Stomach (tissue), 9 donors: ENCODE data around the gene MTMR2. TPM values are rescaled to one million over a fixed set of nuclear protein-coding genes. Genes with fewer than 3 reads are reported as not detected.

Source experiments
- DNase-seq, 2 donors: peaks; one replicate each; pipeline versions ENCODE4 v3.0.0 to v3.0.0-alpha.2; 2013 to 2019
- H3K27ac ChIP-seq, 5 donors: fragments of 200-600 bp in 4 of 5; sonication (generic) in 4 of 5; one replicate each; pipeline ENCODE4 v1.5.1; 2013 to 2019; ENCODE audit warnings: mild to moderate bottlenecking in 1 of 5, moderate library complexity in 1 of 5
- H3K27me3 ChIP-seq, 3 donors: fragments of 200-600 bp; sonication (generic); one replicate each; pipeline ENCODE4 v1.5.1; 2017 to 2019; ENCODE audit warnings: mixed run types in 1 of 3
- H3K36me3 ChIP-seq, 4 donors: fragments of 200-600 bp; sonication (generic); 1 replicate in 3 of 4; 2 replicates in 1 of 4; pipeline ENCODE4 v1.5.1; 2016 to 2019
- H3K4me1 ChIP-seq, 4 donors: fragments of 200-600 bp; sonication (generic); one replicate each; pipeline ENCODE4 v1.5.1; 2016 to 2019
- H3K4me3 ChIP-seq, 4 donors: fragments of 200-600 bp; sonication (generic) in 3 of 4; one replicate each; pipeline ENCODE4 v1.5.1; 2016 to 2019; ENCODE audit warnings: mild to moderate bottlenecking in 1 of 4
- H3K9me3 ChIP-seq, 4 donors: fragments of 200-600 bp; sonication (generic); one replicate each; pipeline ENCODE4 v1.5.1; 2016 to 2019
- EP300 ChIP-seq: sonication (generic); formaldehyde crosslinking; IDR thresholded peaks from one replicate; pipeline ENCODE4 v1.6.1; 2017; ENCODE audit warnings: antibody characterized with exemption
- POLR2A ChIP-seq, 4 donors: fragments of 450-650 bp; IDR thresholded peaks; one replicate each; pipeline ENCODE4 v1.6.1; 2016; ENCODE audit warnings: antibody characterized with exemption in 4 of 4, control low read depth in 2 of 4, mild to moderate bottlenecking in 1 of 4, moderate library complexity in 1 of 4
- POLR2AphosphoS5 ChIP-seq, 3 donors: sonication (generic); formaldehyde crosslinking; IDR thresholded peaks; one replicate each; pipeline ENCODE4 v1.6.1; 2016; ENCODE audit warnings: antibody characterized with exemption in 3 of 3
- WGBS, 5 donors: extraction: QIAGEN DNeasy Blood & Tissue Kit in 3 of 5; methylation state at CpG; one replicate each; pipeline versions ENCODE4 v1.1.5 to v1.1.7; 2013 to 2018; 5-methylcytosine and 5-hydroxymethylcytosine counted together
- intact Hi-C: fragments of 100-400 bp; cut with DNase I; formaldehyde crosslinking; loops from one replicate; pipeline ENCODE4 v1.15.1; 2023; ENCODE audit warnings: low total_unique reads
- polyA plus RNA-seq, 3 donors: library from polyadenylated mRNA; stranded (reverse); fragments of 200-250 nt; gene quantifications; one replicate each; pipeline ENCODE4 v1.2.3, GENCODE V29; 2013
- total RNA-seq, 5 donors: library from RNA; depleted of rRNA; stranded (reverse); fragments of >200 nt; gene quantifications; one replicate each; pipeline versions ENCODE4 v1.1.0 to v1.2.3, GENCODE V29; 2014 to 2016
- TF ChIP-seq, protein P1 (sequence below), 7 experiments: fragments of 450-650 bp in 4 of 7; fragments of 200-600 bp in 3 of 7; sonication (generic) in 3 of 7; IDR thresholded peaks; one replicate each; pipeline ENCODE4 v1.5.1; 2016 to 2019; ENCODE audit warnings: antibody characterized with exemption in 7 of 7, control low read depth in 2 of 7, mild to moderate bottlenecking in 1 of 7
- donor health status: healthy with polysubstance abuse.
- donor health status: Bipolar disorder and iron deficiency.
- donor health status: healthy.

The MTMR2 gene
- total and polyA plus RNA-seq, 8 donors = 4.9 to 201 (median 20.1) TPM

- intact Hi-C loops = no loop called here
- 36 to 71% (median 50%) methylated on average over 1 of the region's 1 CpG for whole genome bisulfite sequencing, 5 donors
- TF ChIP-seq EP300 = no peak
- TF ChIP-seq POLR2A (IDR thresholded peaks at IDR 0.05) = no peak
- TF ChIP-seq POLR2AphosphoS5 (IDR thresholded peaks at IDR 0.05) = no peak
- TF ChIP-seq, protein P1, sequence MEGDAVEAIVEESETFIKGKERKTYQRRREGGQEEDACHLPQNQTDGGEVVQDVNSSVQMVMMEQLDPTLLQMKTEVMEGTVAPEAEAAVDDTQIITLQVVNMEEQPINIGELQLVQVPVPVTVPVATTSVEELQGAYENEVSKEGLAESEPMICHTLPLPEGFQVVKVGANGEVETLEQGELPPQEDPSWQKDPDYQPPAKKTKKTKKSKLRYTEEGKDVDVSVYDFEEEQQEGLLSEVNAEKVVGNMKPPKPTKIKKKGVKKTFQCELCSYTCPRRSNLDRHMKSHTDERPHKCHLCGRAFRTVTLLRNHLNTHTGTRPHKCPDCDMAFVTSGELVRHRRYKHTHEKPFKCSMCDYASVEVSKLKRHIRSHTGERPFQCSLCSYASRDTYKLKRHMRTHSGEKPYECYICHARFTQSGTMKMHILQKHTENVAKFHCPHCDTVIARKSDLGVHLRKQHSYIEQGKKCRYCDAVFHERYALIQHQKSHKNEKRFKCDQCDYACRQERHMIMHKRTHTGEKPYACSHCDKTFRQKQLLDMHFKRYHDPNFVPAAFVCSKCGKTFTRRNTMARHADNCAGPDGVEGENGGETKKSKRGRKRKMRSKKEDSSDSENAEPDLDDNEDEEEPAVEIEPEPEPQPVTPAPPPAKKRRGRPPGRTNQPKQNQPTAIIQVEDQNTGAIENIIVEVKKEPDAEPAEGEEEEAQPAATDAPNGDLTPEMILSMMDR (IDR thresholded peaks at IDR 0.05) = no peak
- no peak overlapping the region for H3K27ac ChIP-seq
- H3K36me3 ChIP-seq = no peaks in the 10 kb centered on the region
- peaks cover 0 to 11% (median 0%) of the 10 kb centered on the region in 4 donors for H3K4me1 ChIP-seq
- H3K4me3 ChIP-seq = no peak overlapping the region
- H3K27me3 ChIP-seq = no peaks in the 10 kb centered on the region
- no peaks in the 10 kb centered on the region for H3K9me3 ChIP-seq
- DNase-seq = no peak
These were observed 40.4 kb upstream of the MTMR2 start for GRCh38 chr11:95964281-95964680.

DNA sequence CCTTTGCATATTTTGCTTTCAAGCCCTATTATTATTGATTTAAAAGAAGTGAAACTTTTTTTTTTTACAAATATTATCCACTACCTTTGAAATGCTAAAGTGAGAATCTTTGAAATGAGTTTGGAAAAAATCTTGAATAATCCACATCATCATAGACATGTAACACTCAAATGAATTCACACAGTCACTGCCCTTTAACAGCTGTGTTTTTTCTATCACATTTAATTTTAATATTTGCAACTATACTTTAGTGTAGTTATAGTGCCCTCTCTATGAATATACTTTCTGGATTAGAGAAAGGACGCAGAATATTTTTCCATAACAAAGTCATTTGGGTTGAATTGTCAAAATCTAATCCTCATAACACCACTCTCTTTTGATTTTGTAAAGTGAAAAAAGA lies 37.9 kb upstream of the MTMR2 start:
- Histone ChIP-seq H3K4me1 (peaks cover 0 to 11% (median 0%) of the 10 kb centered on the region in 4 donors), H3K9me3 (no peaks in the 10 kb centered on the region), H3K27me3 (no peaks in the 10 kb centered on the region), H3K27ac (no peak overlapping the region), H3K36me3 (no peaks in the 10 kb centered on the region), H3K4me3 (no peak overlapping the region)
- intact Hi-C loops = no loop called here
- WGBS, 5 donors = 81 to 98% (median 93%) methylated on average over 1 of the region's 1 CpG
- TF ChIP-seq EP300 = no peak
- TF ChIP-seq POLR2A (IDR thresholded peaks at IDR 0.05) = no peak
- no peak for TF ChIP-seq POLR2AphosphoS5 (IDR thresholded peaks at IDR 0.05)
- TF ChIP-seq, protein P1 (IDR thresholded peaks at IDR 0.05) = no peak
- DNase-seq = no peak

DNA sequence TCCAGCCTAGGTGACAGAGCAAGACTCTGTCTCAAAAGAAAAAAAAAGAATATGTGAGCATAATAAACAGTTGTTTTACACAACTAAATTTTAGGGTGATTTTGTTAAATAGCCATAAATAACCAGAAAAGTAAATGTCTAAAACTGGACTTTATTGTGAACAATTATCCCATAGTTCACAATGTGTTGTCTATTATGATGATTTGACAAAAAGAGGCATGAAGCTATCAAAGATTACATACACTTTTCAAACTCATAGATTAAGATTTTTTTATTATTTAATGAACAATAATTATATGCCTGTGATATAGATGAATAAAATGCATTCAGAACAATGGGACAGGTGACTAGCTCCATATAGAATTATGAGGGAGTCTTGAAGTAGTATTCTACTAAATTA lies 27.0 kb upstream of the MTMR2 start:
- H3K36me3 ChIP-seq = no peaks in the 10 kb centered on the region
- TF ChIP-seq, protein P1 (IDR thresholded peaks at IDR 0.05) = no peak
- no peak for TF ChIP-seq POLR2A (IDR thresholded peaks at IDR 0.05)
- TF ChIP-seq POLR2AphosphoS5 (IDR thresholded peaks at IDR 0.05) = no peak
- TF ChIP-seq EP300 = no peak
- no peaks in the 10 kb centered on the region for H3K4me1 ChIP-seq
- no peaks in the 10 kb centered on the region for H3K27me3 ChIP-seq
- intact Hi-C loops = no loop called here
- DNase-seq = no peak
- peaks cover 0 to 12% (median 9%) of the 10 kb centered on the region in 4 donors for H3K9me3 ChIP-seq
- H3K27ac ChIP-seq = no peak overlapping the region
- no peak overlapping the region for H3K4me3 ChIP-seq

- Histone ChIP-seq H3K27ac (no peak overlapping the region), H3K4me3 (no peak overlapping the region), H3K9me3 (peaks cover 3 to 24% (median 15%) of the 10 kb centered on the region in 4 donors), H3K4me1 (no peaks in the 10 kb centered on the region), H3K27me3 (no peaks in the 10 kb centered on the region), H3K36me3 (no peaks in the 10 kb centered on the region)
- DNase-seq = no peak
- 89 to 95% (median 92%) methylated on average over 3 of the region's 3 CpGs for WGBS, 5 donors
- intact Hi-C loops = no loop called here
- no peak for TF ChIP-seq EP300
These were observed 24.7 kb upstream of the MTMR2 start for GRCh38 chr11:95948637-95949036.

GRCh38 chr11:95944623-95945022 lies 20.7 kb upstream of the MTMR2 start:
- intact Hi-C loops = no loop called here
- Histone ChIP-seq H3K4me1 (no peaks in the 10 kb centered on the region), H3K36me3 (no peaks in the 10 kb centered on the region), H3K4me3 (no peak overlapping the region), H3K27me3 (no peaks in the 10 kb centered on the region), H3K27ac (no peak overlapping the region), H3K9me3 (peaks cover 3 to 24% (median 15%) of the 10 kb centered on the region in 4 donors)
- no peak for DNase-seq
- 76 to 90% (median 86%) methylated on average over 4 of the region's 4 CpGs for WGBS, 5 donors
- no peak for TF ChIP-seq EP300
- no peak for TF ChIP-seq POLR2AphosphoS5 (IDR thresholded peaks at IDR 0.05)
- no peak for TF ChIP-seq POLR2A (IDR thresholded peaks at IDR 0.05)
- TF ChIP-seq, protein P1 (IDR thresholded peaks at IDR 0.05) = no peak
